Tibial nerve (tissue), 4 donors: ENCODE results near the gene VKORC1. TPM values are rescaled to one million over a fixed set of nuclear protein-coding genes. Genes with fewer than 3 reads are reported as not detected.

ENCODE experiments used
- DNase-seq, 2 donors: peaks; one replicate each; pipeline ENCODE4 v3.0.0-alpha.2; 2019; ENCODE audit warnings: low spot score in 2 of 2
- H3K27ac ChIP-seq, 4 donors: fragments of 200-600 bp; sonication (generic) in 3 of 4; one replicate each; pipeline ENCODE4 v1.5.1; 2017 to 2019; ENCODE audit warnings: mild to moderate bottlenecking in 1 of 4
- H3K27me3 ChIP-seq, 2 donors: fragments of 200-600 bp; sonication (generic) in 1 of 2; one replicate each; pipeline versions ENCODE4 v1.5.1 to v1.6.0; 2017 to 2019
- H3K36me3 ChIP-seq, 3 donors: fragments of 200-600 bp; sonication (generic); one replicate each; pipeline ENCODE4 v1.5.1; 2018 to 2019
- H3K4me1 ChIP-seq, 4 donors: fragments of 200-600 bp; sonication (generic) in 3 of 4; one replicate each; pipeline ENCODE4 v1.5.1; 2017 to 2019
- H3K4me3 ChIP-seq, 4 donors: fragments of 200-600 bp; sonication (generic) in 3 of 4; one replicate each; pipeline ENCODE4 v1.5.1; 2017 to 2019; ENCODE audit warnings: mild to moderate bottlenecking in 1 of 4, moderate library complexity in 1 of 4
- H3K9me3 ChIP-seq, 4 donors: fragments of 200-600 bp; sonication (generic) in 3 of 4; one replicate each; pipeline ENCODE4 v1.5.1; 2017 to 2019
- EP300 ChIP-seq, 2 donors: sonication (generic); formaldehyde crosslinking; IDR thresholded peaks; one replicate each; pipeline ENCODE4 v1.6.1; 2017; ENCODE audit warnings: antibody characterized with exemption in 2 of 2, mild to moderate bottlenecking in 1 of 2
- POLR2A ChIP-seq, 2 donors: fragments of 450-650 bp; IDR thresholded peaks; one replicate each; pipeline ENCODE4 v1.6.1; 2017; ENCODE audit warnings: antibody characterized with exemption in 2 of 2, mild to moderate bottlenecking in 2 of 2, moderate library complexity in 2 of 2
- WGBS, 2 donors: methylation state at CpG; one replicate each; pipeline ENCODE4 v1.1.5; 2018; 5-methylcytosine and 5-hydroxymethylcytosine counted together
- total RNA-seq, 4 donors: library from RNA; depleted of rRNA; stranded (reverse); fragments of >200 nt; gene quantifications; one replicate each; pipeline ENCODE4 v1.1.0, GENCODE V29; 2016
- TF ChIP-seq, protein P1 (sequence below), 5 experiments: fragments of 200-600 bp in 3 of 5; fragments of 450-650 bp in 2 of 5; sonication (generic) in 3 of 5; IDR thresholded peaks; one replicate each; pipeline ENCODE4 v1.5.1; 2016 to 2019; ENCODE audit warnings: antibody characterized with exemption in 5 of 5, mild to moderate bottlenecking in 3 of 5, moderate library complexity in 2 of 5

VKORC1 gene
- total RNA-seq, 4 donors from 2014 or later = 114 to 180 (median 136) TPM

DNA sequence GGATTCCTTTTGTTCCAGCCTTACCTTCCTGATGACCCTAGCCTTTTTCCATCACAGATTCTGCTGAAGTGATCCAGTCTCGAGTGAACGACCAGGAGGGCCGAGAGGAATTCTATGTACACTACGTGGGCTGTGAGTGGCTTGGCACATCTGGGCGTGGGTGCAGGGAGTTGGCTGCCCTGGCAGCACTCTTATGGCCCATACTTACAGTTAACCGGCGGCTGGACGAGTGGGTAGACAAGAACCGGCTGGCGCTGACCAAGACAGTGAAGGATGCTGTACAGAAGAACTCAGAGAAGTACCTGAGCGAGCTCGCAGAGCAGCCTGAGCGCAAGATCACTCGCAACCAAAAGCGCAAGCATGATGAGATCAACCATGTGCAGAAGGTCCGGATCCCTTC, 25.5 kb upstream of the VKORC1 start:
- peak overlapping the region in 3 of 4 donors; percentile 93 to 99 (median 98) for H3K27ac ChIP-seq
- peaks cover 0 to 33% (median 18%) of the 10 kb centered on the region in 4 donors for H3K4me1 ChIP-seq
- H3K27me3 ChIP-seq = no peaks in the 10 kb centered on the region
- no peaks in the 10 kb centered on the region for H3K9me3 ChIP-seq
- 85 to 91% methylated on average over 16 of the region's 16 CpGs for WGBS, 2 donors
- DNase-seq = no peak
- H3K36me3 ChIP-seq = peaks cover 0 to 58% (median 3%) of the 10 kb centered on the region in 3 donors
- TF ChIP-seq, protein P1, sequence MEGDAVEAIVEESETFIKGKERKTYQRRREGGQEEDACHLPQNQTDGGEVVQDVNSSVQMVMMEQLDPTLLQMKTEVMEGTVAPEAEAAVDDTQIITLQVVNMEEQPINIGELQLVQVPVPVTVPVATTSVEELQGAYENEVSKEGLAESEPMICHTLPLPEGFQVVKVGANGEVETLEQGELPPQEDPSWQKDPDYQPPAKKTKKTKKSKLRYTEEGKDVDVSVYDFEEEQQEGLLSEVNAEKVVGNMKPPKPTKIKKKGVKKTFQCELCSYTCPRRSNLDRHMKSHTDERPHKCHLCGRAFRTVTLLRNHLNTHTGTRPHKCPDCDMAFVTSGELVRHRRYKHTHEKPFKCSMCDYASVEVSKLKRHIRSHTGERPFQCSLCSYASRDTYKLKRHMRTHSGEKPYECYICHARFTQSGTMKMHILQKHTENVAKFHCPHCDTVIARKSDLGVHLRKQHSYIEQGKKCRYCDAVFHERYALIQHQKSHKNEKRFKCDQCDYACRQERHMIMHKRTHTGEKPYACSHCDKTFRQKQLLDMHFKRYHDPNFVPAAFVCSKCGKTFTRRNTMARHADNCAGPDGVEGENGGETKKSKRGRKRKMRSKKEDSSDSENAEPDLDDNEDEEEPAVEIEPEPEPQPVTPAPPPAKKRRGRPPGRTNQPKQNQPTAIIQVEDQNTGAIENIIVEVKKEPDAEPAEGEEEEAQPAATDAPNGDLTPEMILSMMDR (IDR thresholded peaks at IDR 0.05) = no peak
- TF ChIP-seq POLR2A (IDR thresholded peaks at IDR 0.05) (no peak), EP300 (IDR thresholded peaks at IDR 0.05) (peak in 1 of 2 donors; percentile 56)
- no peak overlapping the region for H3K4me3 ChIP-seq

DNA sequence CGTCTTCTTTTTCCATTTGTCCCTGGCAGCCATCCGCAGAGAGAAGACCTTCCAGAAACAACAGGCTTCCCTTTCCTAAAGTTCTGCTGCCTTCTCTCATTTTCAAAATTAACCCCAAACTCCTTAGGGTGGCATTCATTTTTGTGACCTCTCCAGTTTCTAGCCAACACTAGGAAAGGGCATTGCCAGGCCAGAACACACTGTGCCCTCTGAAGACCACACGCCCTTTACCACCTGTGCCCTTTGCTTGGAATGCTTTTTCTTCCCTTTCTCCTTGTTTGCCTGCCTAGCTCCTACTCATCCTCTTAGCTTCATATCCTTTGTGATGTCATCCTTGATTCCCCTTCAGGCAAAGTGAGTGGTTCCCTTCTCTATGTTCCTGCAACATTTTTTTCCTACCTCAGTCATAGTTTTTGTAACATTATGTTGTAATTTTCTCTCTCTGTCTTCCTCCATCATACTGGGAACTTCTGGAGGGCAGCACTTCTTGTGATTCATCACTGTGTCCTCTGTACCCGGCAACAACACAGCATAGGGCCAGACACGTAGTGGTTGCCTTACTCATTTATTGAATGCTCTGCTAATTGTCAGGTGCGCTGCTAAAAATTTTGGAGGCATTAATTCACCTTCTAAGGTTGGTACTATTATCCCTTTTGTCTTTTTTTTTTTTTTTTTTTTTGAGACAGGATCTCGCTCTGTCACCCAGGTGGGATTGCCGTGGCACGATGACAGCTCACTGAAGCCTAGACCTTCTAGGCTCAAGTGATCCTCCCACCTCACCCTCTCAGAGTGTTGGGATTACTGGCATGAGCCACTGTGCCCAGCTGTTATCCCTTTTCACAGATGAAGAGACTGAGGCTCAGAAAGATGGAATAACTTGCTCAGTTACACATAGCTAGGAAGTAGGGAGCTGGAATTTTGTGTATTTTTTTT, 23.9 kb upstream of the VKORC1 start:
- TF ChIP-seq EP300 (IDR thresholded peaks at IDR 0.05) = peak in 1 of 2 donors; percentile 50
- TF ChIP-seq, protein P1 (IDR thresholded peaks at IDR 0.05) = no peak
- DNase-seq = no peak
- H3K27me3 ChIP-seq = no peaks in the 10 kb centered on the region
- WGBS, 2 donors = 48 to 56% methylated on average over 9 of the region's 9 CpGs
- H3K36me3 ChIP-seq = peaks cover 0 to 43% (median 3%) of the 10 kb centered on the region in 3 donors
- H3K9me3 ChIP-seq = no peaks in the 10 kb centered on the region
- peaks cover 0 to 33% (median 18%) of the 10 kb centered on the region in 4 donors for H3K4me1 ChIP-seq
- peak overlapping the region; percentile 64 to 88 (median 84) for H3K4me3 ChIP-seq
- peak overlapping the region; percentile 93 to 99 (median 98) for H3K27ac ChIP-seq

DNA sequence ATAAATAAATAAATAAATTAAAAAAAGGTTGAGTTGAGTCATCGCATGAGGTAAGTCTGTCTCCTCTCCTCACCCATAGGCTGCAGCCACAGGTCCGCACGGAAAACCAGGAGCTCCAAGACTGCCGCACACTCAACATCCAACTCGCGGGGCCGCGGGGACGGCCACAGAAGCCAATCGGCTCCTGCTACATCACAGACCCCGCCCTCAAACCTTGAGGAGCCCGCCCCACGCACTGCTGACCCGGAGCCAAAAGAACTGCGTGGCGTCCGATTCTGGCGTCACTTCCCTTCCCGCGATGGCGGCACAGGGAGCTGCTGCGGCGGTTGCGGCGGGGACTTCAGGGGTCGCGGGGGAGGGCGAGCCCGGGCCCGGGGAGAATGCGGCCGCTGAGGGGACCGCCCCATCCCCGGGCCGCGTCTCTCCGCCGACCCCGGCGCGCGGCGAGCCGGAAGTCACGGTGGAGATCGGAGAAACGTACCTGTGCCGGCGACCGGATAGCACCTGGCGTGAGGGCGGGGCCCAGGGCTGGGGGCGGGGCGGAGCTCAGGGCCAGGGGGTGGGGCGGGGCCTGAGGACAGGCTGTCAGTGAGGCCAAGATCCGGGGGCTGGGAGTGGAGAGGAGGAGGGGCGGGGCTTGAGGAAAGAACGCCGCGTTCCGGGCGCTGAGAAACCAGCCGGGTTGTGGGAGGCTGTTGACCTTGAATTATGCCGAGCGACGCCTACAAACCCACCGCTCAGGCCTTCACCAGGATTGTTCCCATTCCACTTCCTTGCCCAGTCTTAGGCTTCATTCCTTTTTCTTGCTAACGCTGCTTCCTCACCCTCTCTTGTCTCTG, 23.0 kb upstream of the VKORC1 start, which contains the start of gene KAT8:
Gene KAT8, plus strand, starts transcription at position 281 of the 839 bp plus-strand sequence. Its CDS starts 18 bp downstream, at position 299.
- DNase-seq = peak; percentile 97
- peak within 1 kb of the TSS; percentile 64 to 88 (median 84) for H3K4me3 ChIP-seq
- peaks cover 0 to 37% (median 18%) of the 10 kb centered on the region in 4 donors for H3K4me1 ChIP-seq
- H3K9me3 ChIP-seq = no peaks in the 10 kb centered on the region
- H3K36me3 ChIP-seq = peaks cover 0 to 42% (median 3%) of the 10 kb centered on the region in 3 donors
- H3K27me3 ChIP-seq = no peaks in the 10 kb centered on the region
- TF ChIP-seq, protein P1 (IDR thresholded peaks at IDR 0.05) = no peak
- TF ChIP-seq EP300 (IDR thresholded peaks at IDR 0.05) = peak; percentile 69 to 90
- TF ChIP-seq POLR2A (IDR thresholded peaks at IDR 0.05) = peak; percentile 86 to 89
- peak within 1 kb of the TSS; percentile 93 to 99 (median 98) for H3K27ac ChIP-seq
- 1% methylated on average over 60 of the region's 68 CpGs for WGBS, 2 donors

DNA sequence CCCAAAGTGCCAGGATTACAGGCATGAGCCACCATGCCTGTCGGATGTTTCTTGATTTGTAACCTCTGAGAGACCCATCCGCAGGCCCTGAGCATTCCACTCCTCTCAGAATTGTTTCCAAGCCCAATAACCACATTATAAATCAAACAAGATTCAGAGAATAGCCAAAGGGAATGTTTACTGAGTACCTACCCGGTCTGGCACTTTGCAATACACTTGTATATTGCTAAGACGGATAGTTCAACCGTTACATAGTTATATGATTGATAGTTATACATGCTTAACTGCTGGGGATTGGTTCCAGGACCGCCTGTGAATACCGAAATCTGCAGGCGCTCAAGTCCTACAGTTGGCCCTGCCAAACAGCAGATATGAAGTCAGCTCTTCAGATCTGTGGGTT, 19.9 kb upstream of the VKORC1 start:
- 86 to 87% methylated on average over 8 of the region's 8 CpGs for WGBS, 2 donors
- no peaks in the 10 kb centered on the region for H3K27me3 ChIP-seq
- DNase-seq = no peak
- no peak overlapping the region for H3K4me3 ChIP-seq
- peaks cover 0 to 43% (median 0%) of the 10 kb centered on the region in 3 donors for H3K36me3 ChIP-seq
- peak overlapping the region in 1 of 4 donors; percentile 74 for H3K27ac ChIP-seq
- H3K4me1 ChIP-seq = peaks cover 0 to 27% (median 17%) of the 10 kb centered on the region in 4 donors
- TF ChIP-seq POLR2A (IDR thresholded peaks at IDR 0.05) (no peak), EP300 (IDR thresholded peaks at IDR 0.05) (no peak)
- TF ChIP-seq, protein P1 (IDR thresholded peaks at IDR 0.05) = no peak
- no peaks in the 10 kb centered on the region for H3K9me3 ChIP-seq
